Measurements from ENCODE around the gene USP3.
A peak's percentile ranks its signal among the peaks of the same experiment; 100 is the strongest.
"Not testable (repeated sequence)": the region's sequence is repeated elsewhere in the genome, so short reads cannot be mapped to it uniquely, and the experiment has no call there.

The USP3 gene

GRCh38 chr15:63610209-63610841 is 105.9 kb downstream of the USP3 start:
- DNase-seq (ENCODE audit: low spot score), result peak; percentile 86

- no peak for DNase-seq (ENCODE audit: low spot score)
These were observed 106.8 kb downstream of the USP3 start for GRCh38 chr15:63611177-63611576.

DNA sequence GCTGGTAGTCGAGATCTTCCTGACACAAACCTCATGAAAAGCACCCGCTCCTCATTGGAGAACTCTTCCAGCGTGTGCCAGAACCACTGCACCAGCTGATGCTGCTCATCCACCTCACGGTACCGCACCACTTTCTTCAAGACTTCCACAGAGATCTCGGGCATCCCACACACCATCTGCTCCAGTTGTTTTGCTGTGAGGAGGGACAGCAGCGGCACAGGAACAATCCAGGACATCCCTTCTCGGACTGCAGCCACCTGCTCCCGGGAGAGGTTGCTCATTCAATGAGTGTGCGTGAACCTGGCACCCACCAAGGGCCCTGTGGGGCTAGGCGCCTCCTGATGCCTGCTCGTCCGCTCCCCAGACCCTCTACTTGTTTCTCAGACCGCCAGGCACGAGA is 107.9 kb downstream of the USP3 start:
- no peak for DNase-seq (ENCODE audit: low spot score)

- DNase-seq (ENCODE audit: low spot score), result no peak
These were observed 111.5 kb downstream of the USP3 start for GRCh38 chr15:63615935-63616334.

GRCh38 chr15:63617147-63617546 is 112.8 kb downstream of the USP3 start:
- not testable (repeated sequence) for DNase-seq (ENCODE audit: low spot score)

- not testable (repeated sequence) for DNase-seq (ENCODE audit: low spot score)
These were observed 113.2 kb downstream of the USP3 start for GRCh38 chr15:63617627-63618026.

GRCh38 chr15:63620760-63621159 is 116.4 kb downstream of the USP3 start:
- not testable (repeated sequence) for DNase-seq (ENCODE audit: low spot score)

DNA sequence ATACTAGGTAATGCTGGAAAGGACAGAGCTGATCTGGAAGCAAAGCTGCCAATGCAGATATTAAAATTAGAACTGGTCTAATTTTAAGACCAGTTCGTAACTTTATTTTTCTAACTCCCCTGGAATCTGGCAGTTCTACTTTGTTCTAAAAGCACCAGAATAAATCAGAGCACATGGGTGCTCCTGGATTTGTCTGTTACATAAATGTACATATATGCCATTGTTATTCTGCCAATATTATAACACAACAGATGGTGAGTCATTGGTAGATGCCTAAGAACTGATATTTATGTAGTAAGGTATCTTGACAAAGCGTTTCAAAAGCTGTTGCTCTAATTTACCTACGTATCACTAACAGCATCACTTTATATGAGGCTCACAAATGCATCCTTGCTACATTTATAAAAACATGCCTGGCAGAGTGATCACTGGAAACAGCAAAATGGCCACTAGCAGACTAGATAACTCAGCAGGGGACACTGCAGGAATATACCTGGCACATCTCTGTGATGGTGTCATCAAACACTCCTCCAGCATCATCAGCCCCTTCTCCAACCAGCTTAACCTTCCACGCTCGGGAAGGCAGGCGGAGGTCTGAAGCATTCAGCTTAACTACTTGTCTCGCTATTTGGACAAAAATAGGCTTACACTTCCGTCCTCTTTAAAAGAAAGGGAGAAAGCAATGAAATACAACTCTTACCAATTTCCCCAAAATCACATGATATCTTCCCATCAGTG is 119.0 kb downstream of the USP3 start:
- DNase-seq (ENCODE audit: low spot score), result no peak

GRCh38 chr15:63626955-63627354 is 122.6 kb downstream of the USP3 start:
- no peak for DNase-seq (ENCODE audit: low spot score)

- peak; percentile 83 for DNase-seq (ENCODE audit: low spot score)
These were observed 123.9 kb downstream of the USP3 start for GRCh38 chr15:63628123-63628822.

DNA sequence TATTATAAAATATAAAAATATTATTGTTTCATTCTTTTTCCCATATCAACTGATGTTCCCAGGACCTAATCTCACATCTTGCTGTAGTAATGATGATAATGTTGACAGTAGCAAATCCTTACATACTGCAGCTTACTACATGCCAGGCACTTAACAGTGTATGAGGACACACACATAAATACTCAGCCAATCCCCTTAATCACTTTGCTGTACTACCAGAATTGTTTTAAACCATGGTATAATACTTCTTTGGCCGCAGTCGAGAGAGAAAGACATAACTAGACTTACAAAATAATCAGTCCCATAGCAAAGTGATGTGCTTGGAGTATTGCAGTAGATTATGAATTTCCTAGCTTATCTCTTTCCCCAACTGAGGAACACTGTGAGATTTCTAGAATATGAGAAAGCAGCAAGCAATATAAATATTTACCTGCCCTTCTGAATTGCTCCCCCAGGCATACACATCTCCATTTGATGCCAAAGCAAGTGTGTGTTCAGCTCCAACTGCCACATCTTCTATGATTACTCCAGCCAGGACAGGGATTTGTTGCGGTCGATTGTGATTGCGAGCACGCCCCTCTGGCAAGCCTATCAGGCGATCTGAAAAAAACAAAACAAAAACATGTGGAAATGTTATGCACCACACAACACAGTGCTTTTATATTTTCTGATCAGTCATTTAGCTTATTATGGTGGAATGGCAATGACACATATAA is 125.8 kb downstream of the USP3 start:
- no peak for DNase-seq (ENCODE audit: low spot score)

DNA sequence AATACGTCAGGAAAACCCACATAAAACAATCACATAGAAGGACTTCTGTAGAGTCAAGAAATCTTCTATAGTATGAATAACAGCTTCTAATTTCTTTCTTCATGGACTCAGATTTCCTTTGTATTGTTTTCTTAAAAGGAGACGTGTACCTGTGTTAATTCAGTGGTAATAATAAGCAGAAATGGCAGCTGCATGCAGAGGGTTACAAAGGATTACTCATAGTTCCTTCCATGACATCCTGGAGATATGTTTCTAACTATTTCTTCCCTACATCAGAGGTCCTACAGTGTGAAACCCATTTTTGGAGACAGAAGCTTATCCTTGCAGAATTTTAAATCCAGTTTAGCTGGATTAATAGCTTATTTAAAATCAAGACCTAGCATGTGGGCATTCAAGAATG is 128.9 kb downstream of the USP3 start:
- no peak for DNase-seq (ENCODE audit: low spot score)

DNA sequence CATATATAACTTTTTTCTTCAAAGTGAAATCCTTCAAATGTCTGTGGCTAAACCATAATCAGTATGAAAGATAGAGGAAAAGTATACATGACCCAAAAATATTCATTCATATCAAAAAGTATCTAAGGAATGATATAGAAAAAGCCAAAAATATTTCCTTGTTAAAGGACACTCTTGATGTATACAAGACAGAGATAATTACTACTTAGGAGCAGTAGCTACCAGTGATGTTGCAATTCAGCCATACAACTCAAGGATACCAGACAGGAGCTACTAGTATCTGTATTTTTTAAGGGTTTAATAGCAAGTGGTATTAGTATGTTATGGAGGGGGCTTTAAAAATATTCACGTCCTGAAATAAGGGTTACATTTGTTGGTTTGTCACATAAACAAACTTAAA is 129.8 kb downstream of the USP3 start:
- no peak for DNase-seq (ENCODE audit: low spot score)

- no peak for DNase-seq (ENCODE audit: low spot score)
These were observed 132.2 kb downstream of the USP3 start for GRCh38 chr15:63636518-63637061.

DNA sequence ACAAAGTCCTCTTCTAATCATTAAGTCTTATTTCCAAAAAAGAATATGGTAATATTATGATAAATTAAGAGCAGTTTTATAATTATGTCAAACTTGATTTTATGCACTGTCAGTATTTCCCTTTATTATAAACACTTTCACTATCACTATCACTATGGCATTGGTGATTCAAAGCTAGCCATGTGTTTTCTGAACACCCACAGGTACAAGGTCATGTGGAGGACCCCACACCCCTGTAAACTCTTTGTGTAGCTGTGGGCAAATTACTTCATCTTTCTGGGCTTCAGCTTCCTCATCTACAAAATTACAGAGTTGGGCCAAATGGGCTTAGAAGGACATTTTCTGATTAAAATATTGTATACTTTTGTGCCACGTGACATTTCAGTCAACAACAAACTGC is 134.4 kb downstream of the USP3 start:
- DNase-seq (ENCODE audit: low spot score), result no peak

DNA sequence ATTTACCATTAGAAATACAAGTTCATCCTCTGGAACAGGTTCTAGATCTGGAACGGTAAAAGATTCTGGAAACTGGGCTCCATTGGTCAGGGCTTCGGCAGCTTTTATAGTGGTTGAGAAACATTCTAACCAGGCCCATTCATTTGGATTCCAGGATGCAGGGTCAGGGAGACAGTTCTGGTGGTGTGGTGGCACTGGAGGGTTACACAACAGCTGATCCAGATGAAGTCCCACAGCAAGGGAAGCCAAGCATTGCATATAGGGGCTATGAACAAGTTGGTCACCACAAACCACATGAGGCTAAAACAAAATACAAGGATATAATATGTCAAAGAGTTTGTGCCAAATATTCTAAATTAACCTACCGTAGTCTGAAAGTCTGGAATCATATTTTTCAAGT is 135.8 kb downstream of the USP3 start:
- no peak for DNase-seq (ENCODE audit: low spot score)
